GM10248 (cell line): ENCODE measurements around the gene TRMU.

Source experiments
- CTCF ChIA-PET: fragments of 300-600 bp; sonication (Branson Sonifier 250); formaldehyde crosslinking; extraction: SDS; loops from one replicate; lab custom pipeline; 2021; ENCODE audit warnings: antibody characterized with exemption; lab: Yijun Ruan, JAX
- POLR2A ChIA-PET: fragments of 350-650 bp; sonication (Branson Sonifier 250); formaldehyde crosslinking; extraction: SDS; loops from one replicate; lab custom pipeline; 2020; ENCODE audit warnings: antibody characterized with exemption; lab: Yijun Ruan, JAX
- DNase-seq: peaks from one replicate; pipeline ENCODE4 v3.0.0; 2012; ENCODE audit errors: extremely low spot score
- TF ChIP-seq, protein P1 (sequence below): IDR thresholded peaks from 2 replicates; pipeline ENCODE4 v1.5.1; 2012; ENCODE audit warnings: mild to moderate bottlenecking, low read depth; ENCODE audit errors: extremely low read depth, missing control alignments, control extremely low read depth

TRMU gene

DNA sequence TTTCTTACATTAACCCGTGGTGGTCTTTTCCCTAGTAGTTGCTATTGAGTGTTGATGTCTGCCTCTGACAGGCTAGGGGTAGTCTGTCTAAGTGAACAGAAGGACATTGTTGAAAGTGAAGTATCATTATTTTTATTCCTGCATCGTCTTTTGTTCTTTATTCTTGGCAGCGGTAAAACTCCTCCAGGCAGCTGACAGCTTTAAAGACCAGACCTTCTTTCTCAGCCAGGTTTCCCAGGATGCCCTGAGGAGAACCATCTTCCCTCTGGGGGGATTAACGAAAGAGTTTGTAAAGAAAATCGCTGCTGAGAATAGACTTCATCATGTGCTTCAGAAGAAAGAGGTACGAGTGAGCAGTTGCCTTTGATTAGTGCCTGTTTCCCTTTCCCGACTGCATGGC lies 14.6 kb downstream of the TRMU start:
- TF ChIP-seq, protein P1, sequence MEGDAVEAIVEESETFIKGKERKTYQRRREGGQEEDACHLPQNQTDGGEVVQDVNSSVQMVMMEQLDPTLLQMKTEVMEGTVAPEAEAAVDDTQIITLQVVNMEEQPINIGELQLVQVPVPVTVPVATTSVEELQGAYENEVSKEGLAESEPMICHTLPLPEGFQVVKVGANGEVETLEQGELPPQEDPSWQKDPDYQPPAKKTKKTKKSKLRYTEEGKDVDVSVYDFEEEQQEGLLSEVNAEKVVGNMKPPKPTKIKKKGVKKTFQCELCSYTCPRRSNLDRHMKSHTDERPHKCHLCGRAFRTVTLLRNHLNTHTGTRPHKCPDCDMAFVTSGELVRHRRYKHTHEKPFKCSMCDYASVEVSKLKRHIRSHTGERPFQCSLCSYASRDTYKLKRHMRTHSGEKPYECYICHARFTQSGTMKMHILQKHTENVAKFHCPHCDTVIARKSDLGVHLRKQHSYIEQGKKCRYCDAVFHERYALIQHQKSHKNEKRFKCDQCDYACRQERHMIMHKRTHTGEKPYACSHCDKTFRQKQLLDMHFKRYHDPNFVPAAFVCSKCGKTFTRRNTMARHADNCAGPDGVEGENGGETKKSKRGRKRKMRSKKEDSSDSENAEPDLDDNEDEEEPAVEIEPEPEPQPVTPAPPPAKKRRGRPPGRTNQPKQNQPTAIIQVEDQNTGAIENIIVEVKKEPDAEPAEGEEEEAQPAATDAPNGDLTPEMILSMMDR = no peak
- POLR2A ChIA-PET = no interaction called here
- no peak for DNase-seq
- CTCF ChIA-PET = interaction anchor here (1.0 to 2.1 kb wide), 2 partner anchors 11 to 17 kb away, joined by 3 to 6 read pairs; no protein-coding TSS in a partner anchor

DNA sequence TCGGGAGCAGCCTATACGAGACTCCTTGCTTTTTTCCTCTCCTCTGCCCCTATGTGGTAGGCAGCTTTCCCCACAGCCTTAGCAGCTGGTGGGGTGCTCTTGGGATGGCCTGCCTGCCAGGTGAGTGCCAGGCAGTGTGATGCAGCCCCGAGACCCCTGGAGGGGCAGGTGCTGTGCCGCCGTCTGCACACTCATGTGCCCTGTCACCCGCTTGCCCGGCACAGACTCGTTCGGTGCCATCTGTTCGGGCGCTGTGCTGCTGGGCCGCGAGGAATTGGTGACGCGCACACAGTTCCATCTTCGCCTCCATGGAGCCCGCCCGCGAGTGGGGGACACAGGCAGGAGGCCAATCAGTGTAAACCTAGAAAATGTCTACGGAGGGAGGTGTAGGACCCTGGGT lies 15.1 kb downstream of the TRMU start:
- TF ChIP-seq, protein P1 = no peak
- no peak for DNase-seq
- ChIA-PET CTCF (interaction anchor here (2.1 kb wide), 1 partner anchor 17 kb away, joined by 6 read pairs; no protein-coding TSS in a partner anchor), POLR2A (no interaction called here)

DNA sequence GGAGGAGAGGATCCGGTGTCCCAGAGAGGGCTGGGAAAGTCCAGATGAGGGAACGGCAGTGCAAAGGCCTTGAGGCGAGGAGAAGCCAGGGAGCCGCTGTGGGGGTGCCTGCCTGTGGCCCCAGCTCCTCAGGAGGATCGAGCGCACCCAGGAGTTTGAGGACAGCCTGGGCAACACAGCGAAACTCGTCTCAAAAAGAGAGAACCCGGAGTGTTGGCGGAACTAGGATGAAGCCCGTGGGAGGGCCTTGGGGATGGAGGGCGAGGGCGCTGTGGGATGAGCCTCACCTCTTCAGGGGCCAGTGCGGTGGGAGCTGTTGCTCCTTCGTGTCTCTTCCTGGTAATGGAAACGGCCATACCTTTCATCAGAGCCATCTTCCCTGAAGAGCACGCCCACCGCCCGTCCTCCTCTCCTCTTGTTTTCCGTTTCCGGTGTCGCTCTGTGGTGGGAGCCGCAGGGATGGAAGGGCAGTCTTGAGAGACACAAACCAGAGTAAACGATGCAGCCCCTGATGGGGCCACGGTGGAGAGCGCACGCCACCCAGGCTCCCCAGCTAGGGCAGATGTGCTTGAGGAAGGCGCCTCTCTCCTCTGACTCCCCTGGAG lies 15.7 kb downstream of the TRMU start:
- ChIA-PET POLR2A (no interaction called here), CTCF (interaction anchor here (2.1 kb wide), 1 partner anchor 16 kb away, joined by 6 read pairs; no protein-coding TSS in a partner anchor)
- TF ChIP-seq, protein P1 = no peak
- no peak for DNase-seq

DNA sequence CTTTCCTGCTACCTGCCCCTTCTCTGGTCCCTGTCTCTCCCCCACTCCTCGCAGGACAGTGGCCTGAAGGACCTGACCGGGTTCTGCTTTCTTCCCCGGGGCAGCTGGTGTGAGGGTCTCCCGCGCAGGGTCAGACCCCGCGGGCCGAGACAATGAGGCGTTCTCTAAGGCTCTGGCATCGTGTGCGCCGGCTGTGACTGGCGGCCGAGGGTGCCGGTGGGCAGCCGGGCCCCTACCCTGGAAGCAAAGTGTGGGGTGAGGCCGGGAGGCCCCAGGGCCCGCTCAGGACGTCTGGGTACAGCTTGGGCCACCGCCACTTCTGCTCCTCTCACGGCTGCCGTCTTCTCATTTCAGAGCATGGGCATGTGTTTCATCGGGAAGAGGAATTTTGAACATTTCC lies 16.3 kb downstream of the TRMU start:
- TF ChIP-seq, protein P1 = no peak
- POLR2A ChIA-PET = no interaction called here
- CTCF ChIA-PET = interaction anchor here (2.1 kb wide), 1 partner anchor 16 kb away, joined by 6 read pairs; no protein-coding TSS in a partner anchor
- no peak for DNase-seq

DNA sequence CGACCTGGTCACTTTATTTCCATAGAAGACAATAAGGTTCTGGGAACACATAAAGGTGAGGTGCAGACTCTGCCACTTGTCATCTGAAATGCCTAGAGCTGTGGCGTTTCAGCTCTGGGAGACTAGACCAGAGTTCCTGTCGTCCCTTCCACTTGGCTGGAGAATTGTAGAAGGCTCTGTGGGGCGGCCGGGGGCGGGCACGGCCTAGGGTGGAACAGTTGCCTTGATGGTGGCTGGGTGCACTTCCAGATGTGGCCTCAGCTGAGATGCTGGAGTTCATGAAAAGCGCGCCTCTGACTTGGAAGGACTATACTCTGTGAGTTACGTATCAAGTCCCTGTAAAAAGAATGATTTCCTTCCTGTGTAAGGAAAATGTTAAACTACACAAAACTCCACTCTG lies 16.8 kb downstream of the TRMU start:
- DNase-seq = no peak
- TF ChIP-seq, protein P1 = no peak
- ChIA-PET POLR2A (no interaction called here), CTCF (interaction anchor here (0.9 to 2.1 kb wide), 2 partner anchors 15 kb away, joined by 4 to 6 read pairs; no protein-coding TSS in a partner anchor)

DNA sequence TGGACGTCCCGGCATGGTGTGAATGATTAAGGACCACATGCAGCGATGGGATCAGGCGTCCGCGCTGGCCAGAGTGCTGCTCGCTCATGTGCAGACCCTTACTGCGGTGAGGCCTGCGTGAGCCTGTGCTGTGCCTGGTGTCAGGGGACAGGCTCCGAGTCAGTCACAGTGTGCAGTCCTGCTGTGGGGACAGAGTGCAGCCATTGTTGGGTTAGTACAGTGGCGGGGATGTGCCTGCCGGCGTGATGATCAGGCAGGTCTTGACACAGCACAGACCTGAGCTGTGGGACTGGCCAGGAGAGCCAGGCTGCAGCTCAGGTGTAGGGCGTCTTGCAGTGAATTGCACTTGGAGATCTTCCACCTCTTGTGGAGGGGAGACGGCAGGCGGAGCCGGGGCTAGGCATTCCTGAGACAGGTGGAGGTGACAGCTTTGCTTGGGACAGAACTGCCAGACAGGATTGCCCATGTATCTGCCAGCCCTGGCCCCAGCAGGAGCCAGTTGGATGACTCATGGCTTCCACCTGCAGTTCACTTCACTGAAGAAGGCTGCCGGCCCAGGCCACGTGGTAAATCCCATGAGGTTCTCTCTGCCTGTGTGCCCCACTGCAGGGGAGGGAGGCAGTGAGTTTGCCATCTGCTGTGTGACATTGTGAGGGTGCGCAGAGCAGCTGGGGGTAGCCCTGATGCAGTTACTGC lies 17.3 kb downstream of the TRMU start:
- ChIA-PET CTCF (interaction anchor here (0.9 to 1.6 kb wide), 2 partner anchors 15 to 189 kb away, joined by 4 to 5 read pairs; no protein-coding TSS in a partner anchor), POLR2A (interaction anchor here (0.6 kb wide), 1 partner anchor 13 kb away, joined by 3 read pairs; no protein-coding TSS in a partner anchor)
- TF ChIP-seq, protein P1 = no peak
- DNase-seq = no peak
